Esophagus (tissue), 2 donors: ENCODE results near the gene BOLL. TPM values are rescaled to one million over a fixed set of nuclear protein-coding genes. Genes with fewer than 3 reads are reported as not detected.
"Not testable (repeated sequence)": the region's sequence is repeated elsewhere in the genome, so short reads cannot be mapped to it uniquely, and the experiment has no call there.

Experiments
- H3K27ac ChIP-seq, 2 donors: one replicate each; pipeline ENCODE4 v1.5.1; 2013; ENCODE audit warnings: low read depth in 2 of 2, mild to moderate bottlenecking in 2 of 2, inconsistent platforms in 1 of 2, low read length in 1 of 2, moderate library complexity in 1 of 2
- H3K27me3 ChIP-seq, 2 donors: one replicate each; pipeline ENCODE4 v1.6.1; 2013; ENCODE audit warnings: low read length in 2 of 2, control low read depth in 1 of 2, mild to moderate bottlenecking in 1 of 2; ENCODE audit not compliant: insufficient read depth in 2 of 2, control insufficient read depth in 1 of 2
- H3K36me3 ChIP-seq, 2 donors: one replicate each; pipeline ENCODE4 v1.6.1; 2013; ENCODE audit warnings: low read length in 1 of 2; ENCODE audit not compliant: control insufficient read depth in 2 of 2, insufficient read depth in 2 of 2
- H3K4me1 ChIP-seq, 2 donors: one replicate each; pipeline ENCODE4 v1.6.1; 2013; ENCODE audit warnings: low read length in 1 of 2; ENCODE audit not compliant: control insufficient read depth in 2 of 2, insufficient read depth in 2 of 2
- H3K4me3 ChIP-seq, 2 donors: one replicate each; pipeline ENCODE4 v1.5.1; 2013; ENCODE audit warnings: low read length in 2 of 2, mild to moderate bottlenecking in 2 of 2, low read depth in 1 of 2, moderate library complexity in 1 of 2
- H3K9me3 ChIP-seq, 2 donors: one replicate each; pipeline ENCODE4 v1.6.1; 2013; ENCODE audit warnings: mild to moderate bottlenecking in 2 of 2, low read depth in 1 of 2, low read length in 1 of 2, moderate library complexity in 1 of 2; ENCODE audit not compliant: control insufficient read depth in 2 of 2, insufficient read depth in 1 of 2
- WGBS, 2 donors: extraction: QIAGEN DNeasy Blood & Tissue Kit; methylation state at CpG; one replicate each; pipeline ENCODE4 v1.1.7; 2013; 5-methylcytosine and 5-hydroxymethylcytosine counted together
- polyA plus RNA-seq, 2 donors: library from polyadenylated mRNA; stranded (reverse); fragments of 200-250 nt; gene quantifications; one replicate each; pipeline ENCODE4 v1.2.3, GENCODE V29; 2013
- donor health status: healthy with polysubstance abuse.
- donor health status: Bipolar disorder and iron deficiency.

BOLL gene
- polyA plus RNA-seq, 2 donors = not detected

DNA sequence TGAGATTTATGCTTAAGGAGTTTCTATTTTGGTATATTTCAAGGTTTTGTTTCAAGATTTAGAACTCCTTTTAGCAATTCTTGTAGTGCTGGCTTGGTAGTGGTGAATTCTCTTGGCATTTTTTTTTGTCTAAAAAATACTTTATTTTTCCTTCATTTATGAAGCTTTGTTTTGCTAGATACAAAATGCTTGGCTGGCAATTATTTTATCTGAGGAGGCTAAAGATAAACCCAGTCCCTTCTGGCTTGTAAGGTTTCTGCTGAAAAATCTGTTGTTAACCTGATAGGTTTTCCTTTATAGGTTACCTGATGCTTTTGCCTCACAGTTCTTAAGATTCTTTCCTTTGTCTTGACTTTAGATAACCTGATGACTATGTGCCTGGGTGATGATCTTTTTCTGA is 85.4 kb downstream of the BOLL start:
- not testable (repeated sequence) for H3K27ac ChIP-seq, H3K4me1 ChIP-seq, H3K4me3 ChIP-seq, H3K36me3 ChIP-seq, H3K9me3 ChIP-seq, H3K27me3 ChIP-seq

DNA sequence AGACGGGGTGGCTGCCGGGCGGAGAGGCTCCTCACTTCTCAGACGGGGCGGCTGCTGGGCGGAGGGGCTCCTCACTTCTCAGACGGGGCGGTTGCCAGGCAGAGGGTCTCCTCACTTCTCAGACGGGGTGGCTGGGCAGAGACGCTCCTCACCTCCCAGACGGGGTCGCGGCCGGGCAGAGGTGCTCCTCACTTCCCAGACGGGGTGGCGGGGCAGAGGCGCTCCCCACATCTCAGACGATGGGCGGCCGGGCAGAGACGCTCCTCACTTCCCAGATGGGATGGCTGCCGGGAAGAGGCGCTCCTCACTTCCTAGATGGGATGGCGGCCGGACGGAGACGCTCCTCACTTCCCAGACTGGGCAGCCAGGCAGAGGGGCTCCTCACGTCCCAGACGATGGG is 88.5 kb downstream of the BOLL start:
- not testable (repeated sequence) for H3K27ac ChIP-seq, H3K9me3 ChIP-seq, H3K27me3 ChIP-seq, H3K4me3 ChIP-seq, H3K4me1 ChIP-seq, H3K36me3 ChIP-seq
- WGBS, 2 donors = 94 to 97% methylated on average over 13 to 23 of the region's 29 CpGs

DNA sequence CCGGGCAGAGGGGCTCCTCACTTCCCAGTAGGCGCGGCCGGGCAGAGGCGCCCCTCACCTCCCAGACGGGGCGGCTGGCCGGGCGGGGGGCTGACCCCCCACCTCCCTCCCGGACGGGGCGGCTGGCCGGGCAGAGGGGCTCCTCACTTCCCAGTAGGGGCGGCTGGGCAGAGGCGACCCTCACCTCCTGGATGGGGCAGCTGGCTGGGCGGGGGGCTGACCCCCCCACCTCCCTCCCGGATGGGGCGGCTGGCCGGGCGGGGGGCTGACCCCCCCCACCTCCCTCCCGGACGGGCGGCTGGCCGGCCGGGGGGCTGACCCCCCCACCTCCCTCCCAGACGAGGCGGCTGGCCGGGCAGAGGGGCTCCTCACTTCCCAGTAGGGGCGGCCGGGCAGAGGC is 89.1 kb downstream of the BOLL start:
- H3K4me1 ChIP-seq, H3K36me3 ChIP-seq, H3K4me3 ChIP-seq, H3K27ac ChIP-seq, H3K27me3 ChIP-seq, H3K9me3 ChIP-seq: not testable (repeated sequence)
- 95 to 96% methylated on average over 4 to 22 of the region's 30 CpGs for WGBS, 2 donors

DNA sequence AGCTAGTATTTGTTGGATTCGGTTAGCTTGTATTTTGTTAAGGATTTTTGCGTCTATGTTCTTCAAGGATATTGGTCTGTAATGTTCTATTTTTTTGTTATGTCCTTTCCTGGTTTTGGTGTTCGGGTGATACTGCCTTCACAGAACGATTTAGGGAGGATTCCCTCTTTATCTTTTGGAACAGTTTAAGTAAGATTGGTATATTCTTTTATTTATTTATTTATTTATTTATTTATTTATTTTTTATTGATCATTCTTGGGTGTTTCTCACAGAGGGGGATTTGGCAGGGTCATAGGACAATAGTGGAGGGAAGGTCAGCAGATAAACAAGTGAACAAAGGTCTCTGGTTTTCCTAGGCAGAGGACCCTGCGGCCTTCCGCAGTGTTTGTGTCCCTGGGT is 89.9 kb downstream of the BOLL start:
- not testable (repeated sequence) for H3K4me3 ChIP-seq, H3K27me3 ChIP-seq, H3K9me3 ChIP-seq, H3K36me3 ChIP-seq, H3K4me1 ChIP-seq, H3K27ac ChIP-seq
- 94 to 98% methylated on average over 4 of the region's 6 CpGs for WGBS, 2 donors

DNA sequence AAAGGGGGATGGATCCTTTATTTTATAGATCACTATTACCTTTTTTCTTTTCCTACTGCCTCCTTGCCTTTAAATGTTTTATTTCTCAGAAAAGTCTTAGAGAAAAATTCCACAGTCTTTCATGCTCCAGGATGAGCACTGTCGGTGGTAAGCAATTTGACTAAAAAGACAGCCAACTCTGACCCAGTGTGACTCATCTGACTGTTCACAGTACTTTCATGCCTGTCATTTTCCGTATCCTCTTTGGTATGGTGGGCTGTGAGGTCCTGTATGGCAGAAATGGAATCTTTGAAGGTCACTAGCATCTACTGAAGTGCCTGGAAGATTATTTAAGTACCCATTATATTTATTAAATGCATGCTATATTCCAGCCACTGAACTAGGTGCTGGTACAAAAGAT is 107.6 kb downstream of the BOLL start:
- H3K36me3 ChIP-seq = no peaks in the 10 kb centered on the region
- no peaks in the 10 kb centered on the region for H3K9me3 ChIP-seq
- H3K4me1 ChIP-seq = no peaks in the 10 kb centered on the region
- WGBS, 2 donors = 57 to 64% methylated on average over 2 of the region's 2 CpGs
- no peak overlapping the region for H3K27ac ChIP-seq
- no peaks in the 10 kb centered on the region for H3K27me3 ChIP-seq
- H3K4me3 ChIP-seq = no peak overlapping the region

GRCh38 chr2:197677056-197677455 is 108.1 kb downstream of the BOLL start:
- no peak overlapping the region for H3K27ac ChIP-seq
- no peaks in the 10 kb centered on the region for H3K9me3 ChIP-seq
- H3K4me1 ChIP-seq = no peaks in the 10 kb centered on the region
- H3K27me3 ChIP-seq = no peaks in the 10 kb centered on the region
- no peak overlapping the region for H3K4me3 ChIP-seq
- no peaks in the 10 kb centered on the region for H3K36me3 ChIP-seq
- whole genome bisulfite sequencing, 2 donors = 72 to 85% methylated on average over 3 of the region's 3 CpGs

Other genes starting within 250 kb of the BOLL start
- under 1 TPM; 0.24 to 0.38 TPM for gene RFTN2, start 109.7 kb downstream of the BOLL start, polyA plus RNA-seq
- gene MARS2, start 80.0 kb downstream of the BOLL start, polyA plus RNA-seq = 1 to 10 TPM; 2.1 to 4.1 TPM
- gene PLCL1, start 19.3 kb upstream of the BOLL start, polyA plus RNA-seq = under 1 TPM; 0.20 to 0.59 TPM